ENCODE measurements around the gene SPANXN4. TPM values are rescaled to one million over a fixed set of nuclear protein-coding genes. Genes with fewer than 3 reads are reported as not detected.

Gene SPANXN4
- total and polyA plus RNA-seq, 2 experiments from 2014 or later = not detected

DNA sequence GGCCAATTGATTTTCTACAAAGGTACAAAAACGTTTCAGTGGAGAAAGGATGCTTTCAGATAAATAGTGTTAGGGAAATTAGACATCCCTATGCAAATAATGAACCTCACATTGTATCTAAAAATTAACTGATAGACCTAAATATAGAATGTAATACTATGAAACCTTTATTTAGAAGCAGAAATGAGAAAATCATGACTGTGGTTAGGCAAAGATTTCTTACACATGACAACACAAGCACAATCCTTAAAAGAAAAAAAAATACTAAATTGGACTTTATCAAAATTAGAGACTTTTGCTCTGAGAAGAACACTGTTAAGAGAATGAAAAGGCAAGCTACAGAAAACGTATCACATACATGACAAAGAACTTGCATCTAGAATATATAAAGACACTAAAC, 43.0 kb upstream of the SPANXN4 start:
- no peak for ATAC-seq
- no peaks in the 10 kb centered on the region for H3K9me2 ChIP-seq (ENCODE audit: insufficient read depth)
- H3K9me3 Mint-ChIP-seq = no peaks in the 10 kb centered on the region

More for the DNA sequence above, 43.0 kb upstream of the SPANXN4 start:
- Mint-ChIP-seq H3K36me3 (ENCODE audit: low read depth) (no peaks in the 10 kb centered on the region), H3K4me1 (0 out of 3 replicates have a peak, but pooled peaks cover 6% of the 10 kb centered on the region), H3K4me3 (no peak overlapping the region), H3K27me3 (ENCODE audit: insufficient read depth, low read depth, poor library complexity) (no peaks in the 10 kb centered on the region), H3K27ac (no peak overlapping the region)
- Histone ChIP-seq H3K4me2 (no peak overlapping the region), H3K4me3 (no peak overlapping the region), H3K79me2 (replicated peaks; ENCODE audit: insufficient read depth) (no peaks in the 10 kb centered on the region), H3F3A (replicated peaks; ENCODE audit: low read depth) (no peaks in the 10 kb centered on the region), H3K27ac (ENCODE audit: low read depth) (no peak overlapping the region), H3K27me3 (ENCODE audit: insufficient read depth) (no peaks in the 10 kb centered on the region), H4K20me1 (replicated peaks; ENCODE audit: insufficient read depth) (no peaks in the 10 kb centered on the region), H2AFZ (no peak overlapping the region), H3K4me1 (ENCODE audit: insufficient read depth) (no peaks in the 10 kb centered on the region; the same call in 1 of the 2 replicates), H3K36me3 (ENCODE audit: insufficient read depth) (no peaks in the 10 kb centered on the region)
- TF ChIP-seq STAT1 (IDR thresholded peaks at IDR 0.05; ENCODE audit: unreplicated experiment) (no peak), POLR2AphosphoS5 (IDR thresholded peaks at IDR 0.05; ENCODE audit: low read depth) (no peak), CREB1 (CRISPR knock-in tag; IDR thresholded peaks at IDR 0.05; ENCODE audit: low read depth) (no peak), EZH2 (IDR thresholded peaks at IDR 0.05; ENCODE audit: low read depth, unreplicated experiment) (no peak), ZNF114 (CRISPR knock-in tag; IDR thresholded peaks at IDR 0.05) (no peak), JUNB (IDR thresholded peaks at IDR 0.05; ENCODE audit: unreplicated experiment) (no peak), ZNF331 (CRISPR knock-in tag; IDR thresholded peaks at IDR 0.05; ENCODE audit: low read depth) (no peak), NANOG (IDR thresholded peaks at IDR 0.05; ENCODE audit: borderline replicate concordance) (no peak)
- TF ChIP-seq, protein P1, sequence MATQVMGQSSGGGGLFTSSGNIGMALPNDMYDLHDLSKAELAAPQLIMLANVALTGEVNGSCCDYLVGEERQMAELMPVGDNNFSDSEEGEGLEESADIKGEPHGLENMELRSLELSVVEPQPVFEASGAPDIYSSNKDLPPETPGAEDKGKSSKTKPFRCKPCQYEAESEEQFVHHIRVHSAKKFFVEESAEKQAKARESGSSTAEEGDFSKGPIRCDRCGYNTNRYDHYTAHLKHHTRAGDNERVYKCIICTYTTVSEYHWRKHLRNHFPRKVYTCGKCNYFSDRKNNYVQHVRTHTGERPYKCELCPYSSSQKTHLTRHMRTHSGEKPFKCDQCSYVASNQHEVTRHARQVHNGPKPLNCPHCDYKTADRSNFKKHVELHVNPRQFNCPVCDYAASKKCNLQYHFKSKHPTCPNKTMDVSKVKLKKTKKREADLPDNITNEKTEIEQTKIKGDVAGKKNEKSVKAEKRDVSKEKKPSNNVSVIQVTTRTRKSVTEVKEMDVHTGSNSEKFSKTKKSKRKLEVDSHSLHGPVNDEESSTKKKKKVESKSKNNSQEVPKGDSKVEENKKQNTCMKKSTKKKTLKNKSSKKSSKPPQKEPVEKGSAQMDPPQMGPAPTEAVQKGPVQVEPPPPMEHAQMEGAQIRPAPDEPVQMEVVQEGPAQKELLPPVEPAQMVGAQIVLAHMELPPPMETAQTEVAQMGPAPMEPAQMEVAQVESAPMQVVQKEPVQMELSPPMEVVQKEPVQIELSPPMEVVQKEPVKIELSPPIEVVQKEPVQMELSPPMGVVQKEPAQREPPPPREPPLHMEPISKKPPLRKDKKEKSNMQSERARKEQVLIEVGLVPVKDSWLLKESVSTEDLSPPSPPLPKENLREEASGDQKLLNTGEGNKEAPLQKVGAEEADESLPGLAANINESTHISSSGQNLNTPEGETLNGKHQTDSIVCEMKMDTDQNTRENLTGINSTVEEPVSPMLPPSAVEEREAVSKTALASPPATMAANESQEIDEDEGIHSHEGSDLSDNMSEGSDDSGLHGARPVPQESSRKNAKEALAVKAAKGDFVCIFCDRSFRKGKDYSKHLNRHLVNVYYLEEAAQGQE (IDR thresholded peaks at IDR 0.05; ENCODE audit: unreplicated experiment) = no peak
- TF ChIP-seq, protein P2, sequence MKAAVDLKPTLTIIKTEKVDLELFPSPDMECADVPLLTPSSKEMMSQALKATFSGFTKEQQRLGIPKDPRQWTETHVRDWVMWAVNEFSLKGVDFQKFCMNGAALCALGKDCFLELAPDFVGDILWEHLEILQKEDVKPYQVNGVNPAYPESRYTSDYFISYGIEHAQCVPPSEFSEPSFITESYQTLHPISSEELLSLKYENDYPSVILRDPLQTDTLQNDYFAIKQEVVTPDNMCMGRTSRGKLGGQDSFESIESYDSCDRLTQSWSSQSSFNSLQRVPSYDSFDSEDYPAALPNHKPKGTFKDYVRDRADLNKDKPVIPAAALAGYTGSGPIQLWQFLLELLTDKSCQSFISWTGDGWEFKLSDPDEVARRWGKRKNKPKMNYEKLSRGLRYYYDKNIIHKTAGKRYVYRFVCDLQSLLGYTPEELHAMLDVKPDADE (IDR thresholded peaks at IDR 0.05) = no peak
- TF ChIP-seq, protein P3, sequence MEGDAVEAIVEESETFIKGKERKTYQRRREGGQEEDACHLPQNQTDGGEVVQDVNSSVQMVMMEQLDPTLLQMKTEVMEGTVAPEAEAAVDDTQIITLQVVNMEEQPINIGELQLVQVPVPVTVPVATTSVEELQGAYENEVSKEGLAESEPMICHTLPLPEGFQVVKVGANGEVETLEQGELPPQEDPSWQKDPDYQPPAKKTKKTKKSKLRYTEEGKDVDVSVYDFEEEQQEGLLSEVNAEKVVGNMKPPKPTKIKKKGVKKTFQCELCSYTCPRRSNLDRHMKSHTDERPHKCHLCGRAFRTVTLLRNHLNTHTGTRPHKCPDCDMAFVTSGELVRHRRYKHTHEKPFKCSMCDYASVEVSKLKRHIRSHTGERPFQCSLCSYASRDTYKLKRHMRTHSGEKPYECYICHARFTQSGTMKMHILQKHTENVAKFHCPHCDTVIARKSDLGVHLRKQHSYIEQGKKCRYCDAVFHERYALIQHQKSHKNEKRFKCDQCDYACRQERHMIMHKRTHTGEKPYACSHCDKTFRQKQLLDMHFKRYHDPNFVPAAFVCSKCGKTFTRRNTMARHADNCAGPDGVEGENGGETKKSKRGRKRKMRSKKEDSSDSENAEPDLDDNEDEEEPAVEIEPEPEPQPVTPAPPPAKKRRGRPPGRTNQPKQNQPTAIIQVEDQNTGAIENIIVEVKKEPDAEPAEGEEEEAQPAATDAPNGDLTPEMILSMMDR (conservative IDR thresholded peaks at IDR 0.05; ENCODE audit: low read depth in 2 of 2) = no peak
- TF ChIP-seq, protein P4, sequence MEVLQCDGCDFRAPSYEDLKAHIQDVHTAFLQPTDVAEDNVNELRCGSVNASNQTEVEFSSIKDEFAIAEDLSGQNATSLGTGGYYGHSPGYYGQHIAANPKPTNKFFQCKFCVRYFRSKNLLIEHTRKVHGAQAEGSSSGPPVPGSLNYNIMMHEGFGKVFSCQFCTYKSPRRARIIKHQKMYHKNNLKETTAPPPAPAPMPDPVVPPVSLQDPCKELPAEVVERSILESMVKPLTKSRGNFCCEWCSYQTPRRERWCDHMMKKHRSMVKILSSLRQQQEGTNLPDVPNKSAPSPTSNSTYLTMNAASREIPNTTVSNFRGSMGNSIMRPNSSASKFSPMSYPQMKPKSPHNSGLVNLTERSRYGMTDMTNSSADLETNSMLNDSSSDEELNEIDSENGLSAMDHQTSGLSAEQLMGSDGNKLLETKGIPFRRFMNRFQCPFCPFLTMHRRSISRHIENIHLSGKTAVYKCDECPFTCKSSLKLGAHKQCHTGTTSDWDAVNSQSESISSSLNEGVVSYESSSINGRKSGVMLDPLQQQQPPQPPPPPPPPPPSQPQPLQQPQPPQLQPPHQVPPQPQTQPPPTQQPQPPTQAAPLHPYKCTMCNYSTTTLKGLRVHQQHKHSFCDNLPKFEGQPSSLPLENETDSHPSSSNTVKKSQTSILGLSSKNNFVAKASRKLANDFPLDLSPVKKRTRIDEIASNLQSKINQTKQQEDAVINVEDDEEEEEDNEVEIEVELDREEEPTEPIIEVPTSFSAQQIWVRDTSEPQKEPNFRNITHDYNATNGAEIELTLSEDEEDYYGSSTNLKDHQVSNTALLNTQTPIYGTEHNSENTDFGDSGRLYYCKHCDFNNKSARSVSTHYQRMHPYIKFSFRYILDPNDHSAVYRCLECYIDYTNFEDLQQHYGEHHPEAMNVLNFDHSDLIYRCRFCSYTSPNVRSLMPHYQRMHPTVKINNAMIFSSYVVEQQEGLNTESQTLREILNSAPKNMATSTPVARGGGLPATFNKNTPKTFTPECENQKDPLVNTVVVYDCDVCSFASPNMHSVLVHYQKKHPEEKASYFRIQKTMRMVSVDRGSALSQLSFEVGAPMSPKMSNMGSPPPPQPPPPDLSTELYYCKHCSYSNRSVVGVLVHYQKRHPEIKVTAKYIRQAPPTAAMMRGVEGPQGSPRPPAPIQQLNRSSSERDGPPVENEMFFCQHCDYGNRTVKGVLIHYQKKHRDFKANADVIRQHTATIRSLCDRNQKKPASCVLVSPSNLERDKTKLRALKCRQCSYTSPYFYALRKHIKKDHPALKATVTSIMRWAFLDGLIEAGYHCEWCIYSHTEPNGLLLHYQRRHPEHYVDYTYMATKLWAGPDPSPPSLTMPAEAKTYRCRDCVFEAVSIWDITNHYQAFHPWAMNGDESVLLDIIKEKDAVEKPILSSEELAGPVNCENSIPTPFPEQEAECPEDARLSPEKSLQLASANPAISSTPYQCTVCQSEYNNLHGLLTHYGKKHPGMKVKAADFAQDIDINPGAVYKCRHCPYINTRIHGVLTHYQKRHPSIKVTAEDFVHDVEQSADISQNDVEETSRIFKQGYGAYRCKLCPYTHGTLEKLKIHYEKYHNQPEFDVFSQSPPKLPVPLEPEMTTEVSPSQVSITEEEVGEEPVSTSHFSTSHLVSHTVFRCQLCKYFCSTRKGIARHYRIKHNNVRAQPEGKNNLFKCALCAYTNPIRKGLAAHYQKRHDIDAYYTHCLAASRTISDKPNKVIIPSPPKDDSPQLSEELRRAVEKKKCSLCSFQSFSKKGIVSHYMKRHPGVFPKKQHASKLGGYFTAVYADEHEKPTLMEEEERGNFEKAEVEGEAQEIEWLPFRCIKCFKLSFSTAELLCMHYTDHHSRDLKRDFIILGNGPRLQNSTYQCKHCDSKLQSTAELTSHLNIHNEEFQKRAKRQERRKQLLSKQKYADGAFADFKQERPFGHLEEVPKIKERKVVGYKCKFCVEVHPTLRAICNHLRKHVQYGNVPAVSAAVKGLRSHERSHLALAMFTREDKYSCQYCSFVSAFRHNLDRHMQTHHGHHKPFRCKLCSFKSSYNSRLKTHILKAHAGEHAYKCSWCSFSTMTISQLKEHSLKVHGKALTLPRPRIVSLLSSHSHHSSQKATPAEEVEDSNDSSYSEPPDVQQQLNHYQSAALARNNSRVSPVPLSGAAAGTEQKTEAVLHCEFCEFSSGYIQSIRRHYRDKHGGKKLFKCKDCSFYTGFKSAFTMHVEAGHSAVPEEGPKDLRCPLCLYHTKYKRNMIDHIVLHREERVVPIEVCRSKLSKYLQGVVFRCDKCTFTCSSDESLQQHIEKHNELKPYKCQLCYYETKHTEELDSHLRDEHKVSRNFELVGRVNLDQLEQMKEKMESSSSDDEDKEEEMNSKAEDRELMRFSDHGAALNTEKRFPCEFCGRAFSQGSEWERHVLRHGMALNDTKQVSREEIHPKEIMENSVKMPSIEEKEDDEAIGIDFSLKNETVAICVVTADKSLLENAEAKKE (CRISPR knock-in tag; IDR thresholded peaks at IDR 0.05) = no peak
- no peak for DNase-seq (ENCODE audit: low spot score)

Measured in GM23338 (cell line).